PFSK-1 (cell line): ENCODE results near the gene GRK1.

Experiments used
- FOXP2 ChIP-seq: optimal IDR thresholded peaks from 2 replicates; pipeline ENCODE3; 2011; ENCODE audit warnings: borderline replicate concordance, control low read depth, inconsistent platforms; ENCODE audit not compliant: insufficient read depth; ENCODE audit errors: extremely low read length, extremely low read depth
- POLR2AphosphoS5 ChIP-seq: IDR thresholded peaks from 2 replicates; pipeline ENCODE4 v1.6.1; 2012; ENCODE audit warnings: low read depth, mild to moderate bottlenecking, control low read depth, low read length, moderate library complexity
- REST ChIP-seq, 2 experiments: IDR thresholded peaks; 2 replicates each; pipeline versions ENCODE4 v1.6.1 to v1.8.0; 2011 to 2012; ENCODE audit warnings: low read depth in 2 of 2, low read length in 2 of 2, control low read depth in 1 of 2, inconsistent platforms in 1 of 2, mild to moderate bottlenecking in 1 of 2, moderate library complexity in 1 of 2; ENCODE audit not compliant: insufficient read depth in 1 of 2
- SIN3A ChIP-seq: IDR thresholded peaks from 2 replicates; pipeline ENCODE4 v1.6.1; 2012; ENCODE audit warnings: mild to moderate bottlenecking, low read length, moderate library complexity, borderline replicate concordance; ENCODE audit not compliant: insufficient read depth
- TAF1 ChIP-seq: IDR thresholded peaks from 2 replicates; pipeline ENCODE4 v1.6.1; 2012; ENCODE audit warnings: low read length, control low read depth, borderline replicate concordance; ENCODE audit not compliant: insufficient read depth

Gene GRK1

GRCh38 chr13:113646921-113647340 is 20.1 kb upstream of the GRK1 start:
- TF ChIP-seq SIN3A: no peak
- no peak for TF ChIP-seq TAF1
- TF ChIP-seq FOXP2: no peak
- no peak for TF ChIP-seq REST (IDR thresholded peaks at IDR 0.05; ENCODE audit: insufficient read depth in 1 of 2, low read depth in 2 of 2, low read length in 2 of 2)
- no peak for TF ChIP-seq POLR2AphosphoS5

- TF ChIP-seq TAF1 (no peak), FOXP2 (no peak), REST (IDR thresholded peaks at IDR 0.05; ENCODE audit: insufficient read depth in 1 of 2, low read depth in 2 of 2, low read length in 2 of 2) (no peak), SIN3A (no peak), POLR2AphosphoS5 (no peak)
Observed at GRCh38 chr13:113647351-113648215, 19.4 kb upstream of the GRK1 start.

- TF ChIP-seq SIN3A (no peak), FOXP2 (no peak), POLR2AphosphoS5 (no peak), TAF1 (no peak), REST (IDR thresholded peaks at IDR 0.05; ENCODE audit: insufficient read depth in 1 of 2, low read depth in 2 of 2, low read length in 2 of 2) (no peak)
Observed at GRCh38 chr13:113648216-113648610, 18.8 kb upstream of the GRK1 start.

GRCh38 chr13:113649212-113649611 is 17.8 kb upstream of the GRK1 start:
- no peak for TF ChIP-seq SIN3A
- no peak for TF ChIP-seq TAF1
- no peak for TF ChIP-seq FOXP2
- TF ChIP-seq REST (IDR thresholded peaks at IDR 0.05; ENCODE audit: insufficient read depth in 1 of 2, low read depth in 2 of 2, low read length in 2 of 2): no peak
- no peak for TF ChIP-seq POLR2AphosphoS5
